Smooth muscle cell (in vitro differentiated cells): Measurements from ENCODE around the gene NR2F2. TPM values are rescaled to one million over a fixed set of nuclear protein-coding genes. Genes with fewer than 3 reads are reported as not detected.

Experiments used
- DNase-seq: peaks from one replicate; lab custom pipeline; 2025; ENCODE audit not compliant: unreplicated experiment; lab: John Stamatoyannopoulos, UW
- H2AFZ ChIP-seq: fragments of 200-600 bp; sonication (generic); 2 replicates; pipeline ENCODE4 v1.6.0; 2016; ENCODE audit warnings: antibody characterized with exemption, low read depth, mild to moderate bottlenecking
- H3F3A ChIP-seq: fragments of 200-600 bp; sonication (generic); 2 replicates; pipeline ENCODE4 v1.6.0; 2017; ENCODE audit warnings: antibody characterized with exemption, low read depth
- H3K27ac ChIP-seq: fragments of 200-600 bp; sonication (generic); 2 replicates; pipeline ENCODE4 v1.5.1; 2016; ENCODE audit warnings: low read depth, mild to moderate bottlenecking
- H3K27me3 ChIP-seq: fragments of 200-600 bp; sonication (generic); 2 replicates; pipeline ENCODE4 v1.6.1; 2016; ENCODE audit warnings: low read depth, mild to moderate bottlenecking
- H3K36me3 ChIP-seq: fragments of 200-600 bp; sonication (generic); 2 replicates; pipeline ENCODE4 v1.5.1; 2016; ENCODE audit warnings: low read depth
- H3K4me1 ChIP-seq: fragments of 200-600 bp; sonication (generic); 2 replicates; pipeline ENCODE4 v1.5.1; 2016; ENCODE audit warnings: low read depth
- H3K4me2 ChIP-seq: fragments of 200-600 bp; sonication (generic); 2 replicates; pipeline ENCODE4 v1.6.0; 2016; ENCODE audit warnings: mild to moderate bottlenecking
- H3K4me3 ChIP-seq: fragments of 200-600 bp; sonication (generic); 2 replicates; pipeline ENCODE4 v1.5.1; 2016; ENCODE audit warnings: mild to moderate bottlenecking
- H3K79me2 ChIP-seq: fragments of 200-600 bp; sonication (generic); 2 replicates; pipeline ENCODE4 v1.6.0; 2016; ENCODE audit warnings: low read depth, mild to moderate bottlenecking
- H3K9ac ChIP-seq: fragments of 200-600 bp; sonication (generic); 2 replicates; pipeline ENCODE4 v1.6.0; 2016; ENCODE audit warnings: low read depth
- H3K9me3 ChIP-seq: fragments of 200-600 bp; sonication (generic); replicated peaks from 2 replicates; pipeline ENCODE4 v1.5.1; 2016; ENCODE audit warnings: low read depth
- H4K20me1 ChIP-seq: fragments of 200-600 bp; sonication (generic); 2 replicates; pipeline ENCODE4 v1.6.0; 2016; ENCODE audit warnings: low read depth
- CTCF ChIP-seq: fragments of 200-600 bp; sonication (generic); IDR thresholded peaks from 2 replicates; pipeline ENCODE4 v1.5.1; 2017; ENCODE audit warnings: borderline replicate concordance, mild to moderate bottlenecking, antibody characterized with exemption; ENCODE audit not compliant: insufficient read depth, poor library complexity, severe bottlenecking
- WGBS: methylation state at CpG from one replicate; pipeline ENCODE4 v1.1.7; 2016; ENCODE audit warnings: low lambda C conversion rate; 5-methylcytosine and 5-hydroxymethylcytosine counted together
- polyA plus RNA-seq: library from polyadenylated mRNA; unstranded; fragments of >200 nt; fragmentation: Nextera tagmentation; extraction: Ambion mirVana; gene quantifications from 2 replicates; pipeline ENCODE4 v1.2.1, GENCODE V29; 2016
- total RNA-seq: library from RNA; depleted of rRNA; stranded (reverse); fragments of >200 nt; gene quantifications from 2 replicates; pipeline ENCODE4 v1.2.3, GENCODE V29; 2014

The NR2F2 gene
- total and polyA plus RNA-seq, 2 experiments from 2014 or later = 4.7 to 9.8 TPM

- Histone ChIP-seq H3K27me3 (peaks cover 56% of the 10 kb centered on the region), H3K79me2 (peaks cover 35% of the 10 kb centered on the region), H3K4me3 (peak overlapping the region; percentile 84), H3K9ac (peak overlapping the region; percentile 36), H3K9me3 (no peaks in the 10 kb centered on the region), H3K4me2 (peak overlapping the region; percentile 96), H4K20me1 (peaks cover 38% of the 10 kb centered on the region), H3K4me1 (peaks cover 38% of the 10 kb centered on the region), H3K27ac (peak overlapping the region; percentile 56), H3K36me3 (no peaks in the 10 kb centered on the region), H2AFZ (peak overlapping the region; percentile 90), H3F3A (peaks cover 4% of the 10 kb centered on the region)
- 1% methylated on average over 52 of the region's 77 CpGs for WGBS
- DNase-seq = no peak
- TF ChIP-seq CTCF = no peak
Measured at GRCh38 chr15:96331144-96331944, 844 bp downstream of the NR2F2 start.

- no peak for DNase-seq
- TF ChIP-seq CTCF = no peak
- peak overlapping the region; percentile 96 for H3K4me2 ChIP-seq
- peaks cover 38% of the 10 kb centered on the region for H3K4me1 ChIP-seq
- no peaks in the 10 kb centered on the region for H3K9me3 ChIP-seq
- 2% methylated on average over 54 of the region's 70 CpGs for WGBS
- peak overlapping the region; percentile 90 for H2AFZ ChIP-seq
- H3K27me3 ChIP-seq = peaks cover 64% of the 10 kb centered on the region
- H3K27ac ChIP-seq = peak overlapping the region; percentile 56
- H4K20me1 ChIP-seq = peaks cover 46% of the 10 kb centered on the region
- peaks cover 39% of the 10 kb centered on the region for H3K79me2 ChIP-seq
- H3F3A ChIP-seq = peaks cover under 1% of the 10 kb centered on the region
- H3K36me3 ChIP-seq = no peaks in the 10 kb centered on the region
- H3K4me3 ChIP-seq = peak overlapping the region; percentile 79
- H3K9ac ChIP-seq = peak overlapping the region; percentile 36
Measured at GRCh38 chr15:96331945-96332636, 1.6 kb downstream of the NR2F2 start.

- H2AFZ ChIP-seq = peak overlapping the region; percentile 77
Measured at GRCh38 chr15:96332637-96333121, 2.2 kb downstream of the NR2F2 start.

More at GRCh38 chr15:96332637-96333121, 2.2 kb downstream of the NR2F2 start:
- Histone ChIP-seq H3K79me2 (peaks cover 39% of the 10 kb centered on the region), H3F3A (no peaks in the 10 kb centered on the region), H3K27ac (no peak overlapping the region), H3K4me3 (peak overlapping the region; percentile 79), H3K4me2 (peak overlapping the region; percentile 96), H3K27me3 (peaks cover 69% of the 10 kb centered on the region), H4K20me1 (peaks cover 49% of the 10 kb centered on the region), H3K9me3 (no peaks in the 10 kb centered on the region), H3K36me3 (no peaks in the 10 kb centered on the region), H3K4me1 (peaks cover 36% of the 10 kb centered on the region), H3K9ac (peak overlapping the region; percentile 35)
- TF ChIP-seq CTCF = no peak
- WGBS = under 1% methylated on average over 12 of the region's 12 CpGs
- no peak for DNase-seq
